ENCODE results near the gene BCAN.

The BCAN gene

DNA sequence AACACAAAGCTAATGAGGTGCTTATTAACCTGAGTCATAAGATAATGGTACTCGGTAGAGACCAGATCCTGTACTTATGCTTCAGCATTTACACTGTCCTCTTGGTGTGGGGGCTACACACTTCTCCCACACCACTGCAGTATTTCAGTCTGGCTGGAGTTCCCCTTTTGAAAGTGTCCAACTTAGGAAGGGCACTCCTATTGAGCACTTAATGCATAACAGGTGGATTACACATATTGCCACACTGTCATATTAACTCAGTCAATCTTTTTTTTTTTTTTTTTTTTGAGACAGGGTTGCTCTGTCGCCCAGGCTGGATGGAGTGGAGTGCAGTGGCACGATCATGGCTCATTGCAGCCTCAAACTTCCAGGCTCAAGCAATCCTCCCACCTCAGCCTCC, 42.1 kb upstream of the BCAN start:
- TF ChIP-seq, protein P1, sequence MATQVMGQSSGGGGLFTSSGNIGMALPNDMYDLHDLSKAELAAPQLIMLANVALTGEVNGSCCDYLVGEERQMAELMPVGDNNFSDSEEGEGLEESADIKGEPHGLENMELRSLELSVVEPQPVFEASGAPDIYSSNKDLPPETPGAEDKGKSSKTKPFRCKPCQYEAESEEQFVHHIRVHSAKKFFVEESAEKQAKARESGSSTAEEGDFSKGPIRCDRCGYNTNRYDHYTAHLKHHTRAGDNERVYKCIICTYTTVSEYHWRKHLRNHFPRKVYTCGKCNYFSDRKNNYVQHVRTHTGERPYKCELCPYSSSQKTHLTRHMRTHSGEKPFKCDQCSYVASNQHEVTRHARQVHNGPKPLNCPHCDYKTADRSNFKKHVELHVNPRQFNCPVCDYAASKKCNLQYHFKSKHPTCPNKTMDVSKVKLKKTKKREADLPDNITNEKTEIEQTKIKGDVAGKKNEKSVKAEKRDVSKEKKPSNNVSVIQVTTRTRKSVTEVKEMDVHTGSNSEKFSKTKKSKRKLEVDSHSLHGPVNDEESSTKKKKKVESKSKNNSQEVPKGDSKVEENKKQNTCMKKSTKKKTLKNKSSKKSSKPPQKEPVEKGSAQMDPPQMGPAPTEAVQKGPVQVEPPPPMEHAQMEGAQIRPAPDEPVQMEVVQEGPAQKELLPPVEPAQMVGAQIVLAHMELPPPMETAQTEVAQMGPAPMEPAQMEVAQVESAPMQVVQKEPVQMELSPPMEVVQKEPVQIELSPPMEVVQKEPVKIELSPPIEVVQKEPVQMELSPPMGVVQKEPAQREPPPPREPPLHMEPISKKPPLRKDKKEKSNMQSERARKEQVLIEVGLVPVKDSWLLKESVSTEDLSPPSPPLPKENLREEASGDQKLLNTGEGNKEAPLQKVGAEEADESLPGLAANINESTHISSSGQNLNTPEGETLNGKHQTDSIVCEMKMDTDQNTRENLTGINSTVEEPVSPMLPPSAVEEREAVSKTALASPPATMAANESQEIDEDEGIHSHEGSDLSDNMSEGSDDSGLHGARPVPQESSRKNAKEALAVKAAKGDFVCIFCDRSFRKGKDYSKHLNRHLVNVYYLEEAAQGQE (IDR thresholded peaks at IDR 0.05; ENCODE audit: insufficient read depth in 1 of 2, low read depth in 2 of 2, low read length in 2 of 2), result no peak
- TF ChIP-seq POLR2AphosphoS5 (IDR thresholded peaks at IDR 0.05; ENCODE audit: low read depth, low read length) (no peak), FOXP2 (optimal IDR thresholded peaks at IDR 0.05; ENCODE audit: borderline replicate concordance, extremely low read depth, extremely low read length, insufficient read depth) (no peak), SIN3A (IDR thresholded peaks at IDR 0.05; ENCODE audit: borderline replicate concordance, insufficient read depth, low read length) (no peak), TAF1 (IDR thresholded peaks at IDR 0.05; ENCODE audit: borderline replicate concordance, insufficient read depth, low read length) (no peak)

DNA sequence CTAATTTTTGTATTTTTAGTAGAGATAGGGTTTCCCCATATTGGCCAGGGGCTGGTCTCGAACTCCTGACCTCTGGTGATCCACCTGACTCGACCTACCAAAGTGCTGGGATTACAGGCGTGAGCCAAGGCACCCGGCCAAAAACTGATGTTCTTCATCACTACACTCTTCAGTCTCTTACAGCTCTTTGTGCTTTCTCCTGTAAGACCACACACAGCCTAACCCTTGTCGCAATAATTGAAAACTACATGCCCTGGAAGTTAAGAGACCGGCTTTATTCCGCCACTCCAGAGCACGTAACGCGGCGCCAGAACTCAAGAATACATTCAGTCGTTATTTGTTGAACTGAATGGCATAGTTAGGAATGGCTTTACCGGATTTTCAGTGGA, 41.2 kb upstream of the BCAN start:
- no peak for TF ChIP-seq SIN3A (IDR thresholded peaks at IDR 0.05; ENCODE audit: borderline replicate concordance, insufficient read depth, low read length)
- TF ChIP-seq, protein P1 (IDR thresholded peaks at IDR 0.05; ENCODE audit: insufficient read depth in 1 of 2, low read depth in 2 of 2, low read length in 2 of 2), result no peak
- no peak for TF ChIP-seq POLR2AphosphoS5 (IDR thresholded peaks at IDR 0.05; ENCODE audit: low read depth, low read length)
- no peak for TF ChIP-seq FOXP2 (optimal IDR thresholded peaks at IDR 0.05; ENCODE audit: borderline replicate concordance, extremely low read depth, extremely low read length, insufficient read depth)
- TF ChIP-seq TAF1 (IDR thresholded peaks at IDR 0.05; ENCODE audit: borderline replicate concordance, insufficient read depth, low read length), result no peak

DNA sequence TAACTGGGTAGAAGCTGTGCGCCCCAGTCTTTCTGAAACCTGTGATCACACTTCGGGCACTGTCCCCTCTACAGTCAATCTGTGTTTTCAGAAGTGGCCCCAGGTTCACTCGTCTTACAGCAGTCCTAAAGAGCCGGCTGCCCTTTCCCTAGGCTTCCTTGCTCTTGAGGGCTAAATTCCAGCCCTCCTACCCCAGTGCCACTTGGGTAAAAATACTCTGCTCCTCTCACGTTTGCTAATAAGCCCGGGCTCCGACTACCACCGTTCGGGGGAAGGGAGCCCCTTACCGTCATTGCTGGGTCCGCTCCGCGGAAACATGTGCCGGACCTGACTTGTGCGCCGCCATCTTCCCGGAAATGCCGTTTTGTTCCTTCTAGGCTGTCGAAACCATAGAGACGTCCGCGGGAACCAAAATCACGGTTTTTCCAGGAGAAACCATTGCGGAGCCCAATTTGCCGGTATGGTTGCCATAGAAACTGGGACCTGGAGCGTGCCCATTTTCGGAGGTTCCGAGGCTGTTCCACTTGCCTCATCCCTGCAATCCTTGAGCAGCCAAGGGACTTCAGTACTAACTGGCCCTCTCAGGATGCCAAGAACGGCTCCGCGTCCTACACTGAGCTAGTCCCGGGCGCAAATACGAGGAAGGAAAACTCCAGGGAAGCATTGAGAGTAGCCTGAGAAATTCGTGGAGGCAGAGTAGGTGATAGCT, 40.6 kb upstream of the BCAN start, which contains the start of gene GPATCH4:
Gene GPATCH4, minus strand, starts transcription at position 358 of the 709 bp plus-strand sequence.
- TF ChIP-seq POLR2AphosphoS5 (IDR thresholded peaks at IDR 0.05; ENCODE audit: low read depth, low read length), result peak; percentile 94
- peak; percentile 96 for TF ChIP-seq TAF1 (IDR thresholded peaks at IDR 0.05; ENCODE audit: borderline replicate concordance, insufficient read depth, low read length)
- TF ChIP-seq SIN3A (IDR thresholded peaks at IDR 0.05; ENCODE audit: borderline replicate concordance, insufficient read depth, low read length), result peak; percentile 98; the same call in 1 of the 2 replicates
- no peak for TF ChIP-seq FOXP2 (optimal IDR thresholded peaks at IDR 0.05; ENCODE audit: borderline replicate concordance, extremely low read depth, extremely low read length, insufficient read depth)
- TF ChIP-seq, protein P1 (IDR thresholded peaks at IDR 0.05; ENCODE audit: insufficient read depth in 1 of 2, low read depth in 2 of 2, low read length in 2 of 2), result peak in 1 of 2 experiments; percentile 66; a peak in 1 of 4 replicates

DNA sequence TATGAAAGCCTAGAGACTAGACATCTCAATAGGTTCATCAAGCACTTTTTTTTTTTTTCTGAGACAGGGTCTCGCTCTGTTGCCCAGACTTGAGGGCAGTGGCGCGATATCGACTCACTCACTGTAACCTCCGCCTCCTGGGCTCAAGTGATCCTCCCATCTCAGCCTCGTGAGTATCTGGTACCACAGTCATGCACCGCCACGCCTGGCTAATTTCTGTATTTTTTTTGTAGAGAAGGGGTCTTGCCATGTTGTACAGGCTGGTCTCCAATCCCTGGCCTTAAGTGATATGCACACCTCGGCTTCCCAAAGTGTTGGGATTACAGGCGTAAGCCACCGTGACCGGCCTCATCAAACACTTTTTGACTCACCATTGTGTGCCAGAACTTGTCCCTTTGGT, 40.0 kb upstream of the BCAN start:
- TF ChIP-seq TAF1 (IDR thresholded peaks at IDR 0.05; ENCODE audit: borderline replicate concordance, insufficient read depth, low read length) (no peak), SIN3A (IDR thresholded peaks at IDR 0.05; ENCODE audit: borderline replicate concordance, insufficient read depth, low read length) (no peak), POLR2AphosphoS5 (IDR thresholded peaks at IDR 0.05; ENCODE audit: low read depth, low read length) (no peak), FOXP2 (optimal IDR thresholded peaks at IDR 0.05; ENCODE audit: borderline replicate concordance, extremely low read depth, extremely low read length, insufficient read depth) (no peak)
- TF ChIP-seq, protein P1 (IDR thresholded peaks at IDR 0.05; ENCODE audit: insufficient read depth in 1 of 2, low read depth in 2 of 2, low read length in 2 of 2), result no peak
